ENCODE measurements around the gene RPL18A. TPM values are rescaled to one million over a fixed set of nuclear protein-coding genes. Genes with fewer than 3 reads are reported as not detected.
A peak's percentile ranks its signal among the peaks of the same experiment; 100 is the strongest.

The RPL18A gene
- total and polyA plus RNA-seq, 2 donors from 2014 or later = 1,282 to 1,707 TPM

- Histone ChIP-seq H3K4me3 (ENCODE audit: low read length in 3 of 3) (no peak overlapping the region), H3K36me3 (ENCODE audit: control insufficient read depth in 2 of 3, insufficient read depth in 3 of 3, low read length in 3 of 3) (no peaks in the 10 kb centered on the region), H3K27ac (ENCODE audit: low read depth in 2 of 2, low read length in 2 of 2) (no peak overlapping the region), H3K9ac (ENCODE audit: low read length in 3 of 3) (no peak overlapping the region), H3K27me3 (ENCODE audit: control insufficient read depth, insufficient read depth, low read length) (no peaks in the 10 kb centered on the region), H3K4me1 (ENCODE audit: control insufficient read depth in 2 of 3, insufficient read depth in 2 of 3, low read depth in 1 of 3, low read length in 3 of 3) (peaks cover 0 to 2% (median 0%) of the 10 kb centered on the region in 3 donors), H3K9me3 (ENCODE audit: control insufficient read depth in 2 of 3, insufficient read depth in 1 of 3, low read length in 3 of 3) (no peaks in the 10 kb centered on the region)
- DNase-seq (peak; percentile 96 to 97 (median 96)), FAIRE-seq (no peak)
- TF ChIP-seq CTCF (IDR thresholded peaks at IDR 0.05; ENCODE audit: borderline replicate concordance, extremely low read depth, insufficient read depth) = no peak
- intact Hi-C loops (cut with DNase I) = no loop called here
Observed at GRCh38 chr19:17841810-17842662, 17.7 kb upstream of the RPL18A start.

- H3K27ac ChIP-seq (ENCODE audit: low read depth in 2 of 2, low read length in 2 of 2) = no peak overlapping the region
- peak in 1 of 5 donors; percentile 69 for DNase-seq
Observed at GRCh38 chr19:17842663-17843291, 16.9 kb upstream of the RPL18A start.

GRCh38 chr19:17843292-17843827 is 16.4 kb upstream of the RPL18A start:
- DNase-seq (no peak), FAIRE-seq (no peak)
- TF ChIP-seq CTCF (IDR thresholded peaks at IDR 0.05; ENCODE audit: borderline replicate concordance, extremely low read depth, insufficient read depth) = no peak
- Histone ChIP-seq H3K9ac (ENCODE audit: low read length in 3 of 3) (no peak overlapping the region), H3K4me3 (ENCODE audit: low read length in 3 of 3) (no peak overlapping the region), H3K36me3 (ENCODE audit: control insufficient read depth in 2 of 3, insufficient read depth in 3 of 3, low read length in 3 of 3) (no peaks in the 10 kb centered on the region), H3K4me1 (ENCODE audit: control insufficient read depth in 2 of 3, insufficient read depth in 2 of 3, low read depth in 1 of 3, low read length in 3 of 3) (peaks cover 0 to 2% (median 0%) of the 10 kb centered on the region in 3 donors), H3K27ac (ENCODE audit: low read depth in 2 of 2, low read length in 2 of 2) (no peak overlapping the region), H3K9me3 (ENCODE audit: control insufficient read depth in 2 of 3, insufficient read depth in 1 of 3, low read length in 3 of 3) (no peaks in the 10 kb centered on the region), H3K27me3 (ENCODE audit: control insufficient read depth, insufficient read depth, low read length) (no peaks in the 10 kb centered on the region)
- intact Hi-C loops (cut with DNase I) = no loop called here

More at GRCh38 chr19:17842663-17843291, 16.9 kb upstream of the RPL18A start:
- Histone ChIP-seq H3K36me3 (ENCODE audit: control insufficient read depth in 2 of 3, insufficient read depth in 3 of 3, low read length in 3 of 3) (no peaks in the 10 kb centered on the region), H3K27me3 (ENCODE audit: control insufficient read depth, insufficient read depth, low read length) (no peaks in the 10 kb centered on the region), H3K9me3 (ENCODE audit: control insufficient read depth in 2 of 3, insufficient read depth in 1 of 3, low read length in 3 of 3) (no peaks in the 10 kb centered on the region), H3K4me3 (ENCODE audit: low read length in 3 of 3) (no peak overlapping the region), H3K4me1 (ENCODE audit: control insufficient read depth in 2 of 3, insufficient read depth in 2 of 3, low read depth in 1 of 3, low read length in 3 of 3) (peaks cover 0 to 2% (median 0%) of the 10 kb centered on the region in 3 donors), H3K9ac (ENCODE audit: low read length in 3 of 3) (no peak overlapping the region)
- FAIRE-seq = no peak
- no peak for TF ChIP-seq CTCF (IDR thresholded peaks at IDR 0.05; ENCODE audit: borderline replicate concordance, extremely low read depth, insufficient read depth)
- intact Hi-C loops (cut with DNase I) = no loop called here

All from kidney (tissue), 14 donors.